ENCODE results near the gene CDK4. TPM values are rescaled to one million over a fixed set of nuclear protein-coding genes. Genes with fewer than 3 reads are reported as not detected.

Gene CDK4
- total RNA-seq, 4 donors from 2014 or later, result 42.8 to 96.9 (median 60.4) TPM

DNA sequence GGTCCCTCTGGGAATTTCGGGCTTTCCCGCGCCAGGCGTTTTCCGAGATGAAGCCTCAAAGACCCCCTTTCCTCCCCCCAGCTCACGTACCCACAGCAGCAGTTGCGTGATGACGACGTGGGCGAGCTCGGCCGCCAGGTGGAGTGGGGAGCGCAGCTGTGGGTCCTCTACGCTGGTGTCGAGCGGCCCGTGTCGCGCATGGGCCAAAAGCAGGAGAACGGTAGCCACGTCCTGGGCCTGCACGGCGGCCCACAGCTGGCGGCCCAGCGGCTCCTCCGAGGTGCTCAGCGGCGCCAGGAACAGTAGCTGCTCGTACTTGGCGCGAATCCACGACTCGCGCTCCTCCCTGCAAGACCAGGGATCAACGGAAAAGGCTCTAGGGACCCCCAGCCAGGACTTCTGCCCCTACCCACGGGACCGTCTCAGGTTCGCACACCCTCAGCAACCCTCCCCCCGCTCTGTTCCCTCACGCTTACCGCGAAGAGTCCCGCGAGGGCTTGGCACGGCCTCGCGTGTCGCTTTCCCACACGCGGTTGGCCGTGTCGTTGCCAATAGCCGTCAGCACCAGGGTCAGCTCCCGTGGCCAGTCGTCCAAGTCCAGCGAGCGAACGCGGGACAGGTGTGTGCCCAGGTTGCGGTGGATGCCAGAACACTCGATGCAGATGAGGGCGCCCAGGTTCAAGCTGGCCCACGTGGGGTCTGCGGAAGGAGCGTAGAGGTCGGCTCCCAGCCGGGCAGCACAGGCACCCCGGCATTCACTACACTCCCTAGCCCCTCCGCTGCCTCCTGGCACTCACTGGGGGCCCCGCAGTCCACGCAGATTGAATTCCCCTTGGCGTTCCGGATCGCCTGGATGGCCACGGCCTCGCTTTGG, 25.0 kb downstream of the CDK4 start:
- WGBS, 2 donors, result 69 to 100% methylated on average over 5 to 7 of the region's 76 CpGs
- H3K4me1 ChIP-seq, result peaks cover 8 to 26% (median 15%) of the 10 kb centered on the region in 3 donors
- intact Hi-C loops (cut with DNase I), result no loop called here
- peaks cover 0 to 13% (median 0%) of the 10 kb centered on the region in 3 donors for H3K36me3 ChIP-seq
- H3K27ac ChIP-seq, result peak overlapping the region; percentile 77 to 88 (median 84)
- H3K27me3 ChIP-seq, result peaks cover 0 to 13% (median 0%) of the 10 kb centered on the region in 4 donors
- DNase-seq, result no peak
- TF ChIP-seq, protein P1, sequence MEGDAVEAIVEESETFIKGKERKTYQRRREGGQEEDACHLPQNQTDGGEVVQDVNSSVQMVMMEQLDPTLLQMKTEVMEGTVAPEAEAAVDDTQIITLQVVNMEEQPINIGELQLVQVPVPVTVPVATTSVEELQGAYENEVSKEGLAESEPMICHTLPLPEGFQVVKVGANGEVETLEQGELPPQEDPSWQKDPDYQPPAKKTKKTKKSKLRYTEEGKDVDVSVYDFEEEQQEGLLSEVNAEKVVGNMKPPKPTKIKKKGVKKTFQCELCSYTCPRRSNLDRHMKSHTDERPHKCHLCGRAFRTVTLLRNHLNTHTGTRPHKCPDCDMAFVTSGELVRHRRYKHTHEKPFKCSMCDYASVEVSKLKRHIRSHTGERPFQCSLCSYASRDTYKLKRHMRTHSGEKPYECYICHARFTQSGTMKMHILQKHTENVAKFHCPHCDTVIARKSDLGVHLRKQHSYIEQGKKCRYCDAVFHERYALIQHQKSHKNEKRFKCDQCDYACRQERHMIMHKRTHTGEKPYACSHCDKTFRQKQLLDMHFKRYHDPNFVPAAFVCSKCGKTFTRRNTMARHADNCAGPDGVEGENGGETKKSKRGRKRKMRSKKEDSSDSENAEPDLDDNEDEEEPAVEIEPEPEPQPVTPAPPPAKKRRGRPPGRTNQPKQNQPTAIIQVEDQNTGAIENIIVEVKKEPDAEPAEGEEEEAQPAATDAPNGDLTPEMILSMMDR (IDR thresholded peaks at IDR 0.05), result peak in 4 of 6 experiments; percentile 32 to 59 (median 42)
- no peak for TF ChIP-seq POLR2A (IDR thresholded peaks at IDR 0.05)
- H3K4me3 ChIP-seq, result peak overlapping the region; percentile 63 to 86 (median 67)
- no peaks in the 10 kb centered on the region for H3K9me3 ChIP-seq

DNA sequence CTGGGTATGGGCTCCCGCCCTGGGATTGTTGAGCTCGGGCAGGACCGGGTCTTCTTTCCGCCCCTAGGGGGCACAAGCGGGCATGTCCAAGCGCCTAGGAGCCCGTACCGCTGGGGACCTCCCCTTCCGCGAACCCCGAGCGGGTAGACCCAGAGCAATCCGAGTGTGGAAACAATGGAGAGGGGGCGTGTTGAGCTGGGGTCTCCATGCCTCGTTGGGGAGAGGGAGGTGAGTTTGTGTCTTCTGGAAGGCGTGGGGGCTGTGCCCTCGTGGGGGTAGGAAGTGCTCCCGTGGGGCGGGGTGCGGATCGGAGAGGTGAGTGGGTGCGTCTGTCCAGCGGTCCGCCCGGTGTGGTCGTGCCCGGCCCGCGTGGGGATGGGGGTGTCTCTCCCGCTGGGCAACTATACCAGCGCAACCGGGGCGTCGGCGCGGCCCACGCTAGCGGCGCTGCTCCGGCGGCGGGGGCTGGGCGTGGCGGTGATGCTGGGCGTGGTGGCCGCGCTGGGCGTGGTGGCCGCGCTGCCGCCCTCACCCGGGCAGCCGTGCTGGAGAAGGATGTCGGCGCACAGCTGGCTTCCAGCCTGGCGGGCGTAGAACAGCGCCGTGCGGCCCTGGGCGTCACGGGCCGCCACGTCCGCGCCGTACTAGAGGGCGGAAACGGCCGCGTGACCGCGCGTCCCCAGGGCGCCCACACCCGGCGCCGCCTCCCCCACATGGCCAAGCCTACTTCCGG, 25.8 kb downstream of the CDK4 start:
- Histone ChIP-seq H3K36me3 (peaks cover 0 to 18% (median 5%) of the 10 kb centered on the region in 3 donors), H3K4me1 (peaks cover 8 to 26% (median 15%) of the 10 kb centered on the region in 3 donors), H3K27me3 (peaks cover 0 to 7% (median 0%) of the 10 kb centered on the region in 4 donors), H3K9me3 (no peaks in the 10 kb centered on the region), H3K4me3 (peak overlapping the region; percentile 63 to 86 (median 67)), H3K27ac (peak overlapping the region; percentile 77 to 88 (median 84))
- WGBS, 2 donors, result 21 to 37% methylated on average over 3 to 46 of the region's 79 CpGs
- peak in 1 of 4 donors; percentile 30 for TF ChIP-seq POLR2A (IDR thresholded peaks at IDR 0.05)
- TF ChIP-seq, protein P1 (IDR thresholded peaks at IDR 0.05), result peak; percentile 43 to 83 (median 70)
- peak; percentile 21 for DNase-seq
- intact Hi-C loops (cut with DNase I), result no loop called here

DNA sequence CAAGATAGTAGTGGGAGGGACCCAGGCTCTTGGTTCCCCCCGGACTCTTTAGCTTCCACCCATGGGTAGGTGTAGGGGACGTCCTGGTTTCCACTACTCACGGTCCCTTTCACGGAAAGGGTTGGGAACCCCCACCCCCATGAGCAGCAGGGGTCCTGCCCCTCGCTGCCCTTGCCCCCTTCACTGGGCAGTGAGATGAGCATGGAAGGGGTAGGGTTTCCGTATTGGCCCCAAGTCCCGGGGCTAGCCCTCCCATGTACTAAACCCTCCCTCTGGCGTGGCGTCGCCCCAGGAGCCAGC, 26.3 kb downstream of the CDK4 start:
- peaks cover 8 to 26% (median 15%) of the 10 kb centered on the region in 3 donors for H3K4me1 ChIP-seq

DNA sequence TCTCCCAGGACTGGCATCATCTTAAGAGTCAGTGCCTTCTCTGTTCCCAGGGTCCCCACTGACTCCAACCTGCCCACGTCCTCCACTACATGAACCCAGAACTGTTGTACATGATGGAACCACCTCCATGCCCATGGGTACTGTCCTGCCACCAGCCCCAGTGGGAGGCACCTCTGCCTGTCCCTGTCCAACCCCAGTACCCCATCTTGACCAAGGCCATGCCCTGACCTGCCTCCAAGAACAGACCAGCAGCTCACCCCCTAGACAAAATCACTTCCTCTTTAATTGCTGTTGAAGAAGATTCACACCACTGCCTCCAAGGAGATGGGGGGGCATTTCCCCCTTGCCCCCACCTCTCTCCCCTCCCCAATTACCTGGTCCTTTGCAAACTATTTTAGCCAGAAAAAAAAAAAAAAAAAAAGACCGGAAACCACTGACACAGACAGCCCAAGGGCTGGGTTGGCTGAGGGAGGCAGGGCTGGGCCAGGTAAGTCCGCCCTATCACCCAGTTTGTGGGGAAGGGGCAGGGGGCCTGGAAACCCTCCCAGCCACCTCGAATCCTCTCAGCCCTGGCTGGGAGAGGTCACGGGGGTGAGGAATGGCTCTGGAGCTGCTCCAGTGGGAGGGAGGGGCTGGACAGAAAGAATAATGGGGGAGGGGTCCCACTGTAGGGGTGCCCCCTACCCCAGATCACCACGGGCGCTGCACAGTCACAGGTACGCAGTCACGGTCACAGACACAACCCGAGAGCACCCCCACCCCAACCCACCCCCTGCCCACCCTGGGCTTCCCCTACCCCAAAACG, 27.0 kb downstream of the CDK4 start:
- Histone ChIP-seq H3K36me3 (peaks cover 0 to 23% (median 15%) of the 10 kb centered on the region in 3 donors), H3K4me3 (peak overlapping the region in 2 of 4 donors; percentile 67 to 86), H3K9me3 (no peaks in the 10 kb centered on the region), H3K27ac (no peak overlapping the region), H3K27me3 (peaks cover 0 to 7% (median 0%) of the 10 kb centered on the region in 4 donors), H3K4me1 (peaks cover 8 to 26% (median 15%) of the 10 kb centered on the region in 3 donors)
- WGBS, 2 donors, result 55 to 67% methylated on average over 6 to 10 of the region's 11 CpGs
- DNase-seq, result no peak
- TF ChIP-seq, protein P1 (IDR thresholded peaks at IDR 0.05), result no peak
- no peak for TF ChIP-seq POLR2A (IDR thresholded peaks at IDR 0.05)
- intact Hi-C loops (cut with DNase I), result no loop called here

More for the DNA sequence above, 26.3 kb downstream of the CDK4 start:
- Histone ChIP-seq H3K27ac (peak overlapping the region; percentile 77 to 88 (median 84)), H3K27me3 (peaks cover 0 to 7% (median 0%) of the 10 kb centered on the region in 4 donors), H3K4me3 (peak overlapping the region; percentile 63 to 86 (median 67)), H3K36me3 (peaks cover 0 to 18% (median 9%) of the 10 kb centered on the region in 3 donors), H3K9me3 (no peaks in the 10 kb centered on the region)
- DNase-seq, result no peak
- 13% methylated on average over 6 of the region's 10 CpGs; no CpG with 5 or more reads in 1 of the 2 donors for WGBS, 2 donors
- intact Hi-C loops (cut with DNase I), result no loop called here
- TF ChIP-seq, protein P1 (IDR thresholded peaks at IDR 0.05), result no peak
- no peak for TF ChIP-seq POLR2A (IDR thresholded peaks at IDR 0.05)

Measured in esophagus squamous epithelium (tissue), 5 donors.